ENCODE data around the gene GALM.
"Not testable (repeated sequence)": the region's sequence is repeated elsewhere in the genome, so short reads cannot be mapped to it uniquely, and the experiment has no call there.

Gene GALM

GRCh38 chr2:38743672-38744398 is 77.9 kb downstream of the GALM start:
- no peak for DNase-seq

GRCh38 chr2:38744399-38744780 is 78.5 kb downstream of the GALM start:
- DNase-seq, result peak; percentile 10

- no peak for DNase-seq
Observed at GRCh38 chr2:38745267-38745666, 79.4 kb downstream of the GALM start.

- DNase-seq, result no peak
Observed at GRCh38 chr2:38747007-38747424, 81.1 kb downstream of the GALM start.

DNA sequence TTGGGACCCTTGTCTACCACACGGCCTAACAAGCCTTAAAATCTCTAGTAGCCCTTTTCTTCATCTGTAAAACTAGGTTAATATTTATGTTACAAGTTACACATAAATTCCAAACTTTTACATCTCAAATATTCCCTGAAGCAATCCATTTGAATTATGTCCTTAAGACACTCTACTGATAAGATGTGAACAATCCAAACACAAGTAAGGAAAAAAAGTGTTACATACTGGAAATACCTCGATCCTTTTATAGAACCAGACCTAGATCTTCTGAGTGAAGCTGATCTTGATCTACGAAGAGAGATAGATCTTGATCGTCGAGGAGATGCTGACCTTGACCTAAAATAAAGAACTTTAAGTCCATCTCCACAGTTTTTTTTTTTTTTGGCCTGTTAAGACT is 81.9 kb downstream of the GALM start:
- no peak for DNase-seq

DNA sequence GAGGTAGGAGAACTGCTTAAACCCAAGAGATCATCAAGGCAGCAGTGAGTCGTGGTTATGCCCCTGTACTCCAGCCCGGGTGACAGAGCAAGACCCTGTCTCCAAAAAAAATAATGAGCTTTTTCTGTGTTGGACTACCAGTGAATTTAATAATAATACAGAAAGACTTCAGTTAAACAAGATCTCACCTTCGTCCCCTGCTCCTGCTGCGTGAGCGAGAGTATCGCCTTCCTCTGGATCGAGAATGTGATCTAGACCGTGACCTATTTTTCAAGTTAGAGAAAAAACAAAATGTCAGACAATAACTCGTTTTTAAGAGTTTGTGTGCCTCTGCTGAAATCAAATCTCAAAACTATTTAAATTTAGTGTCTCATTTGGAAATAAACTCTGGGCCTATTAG is 82.5 kb downstream of the GALM start:
- DNase-seq, result no peak

GRCh38 chr2:38748943-38749804 is 83.3 kb downstream of the GALM start:
- no peak for DNase-seq

- DNase-seq, result peak; percentile 43
Observed at GRCh38 chr2:38750011-38750890, 84.3 kb downstream of the GALM start.

DNA sequence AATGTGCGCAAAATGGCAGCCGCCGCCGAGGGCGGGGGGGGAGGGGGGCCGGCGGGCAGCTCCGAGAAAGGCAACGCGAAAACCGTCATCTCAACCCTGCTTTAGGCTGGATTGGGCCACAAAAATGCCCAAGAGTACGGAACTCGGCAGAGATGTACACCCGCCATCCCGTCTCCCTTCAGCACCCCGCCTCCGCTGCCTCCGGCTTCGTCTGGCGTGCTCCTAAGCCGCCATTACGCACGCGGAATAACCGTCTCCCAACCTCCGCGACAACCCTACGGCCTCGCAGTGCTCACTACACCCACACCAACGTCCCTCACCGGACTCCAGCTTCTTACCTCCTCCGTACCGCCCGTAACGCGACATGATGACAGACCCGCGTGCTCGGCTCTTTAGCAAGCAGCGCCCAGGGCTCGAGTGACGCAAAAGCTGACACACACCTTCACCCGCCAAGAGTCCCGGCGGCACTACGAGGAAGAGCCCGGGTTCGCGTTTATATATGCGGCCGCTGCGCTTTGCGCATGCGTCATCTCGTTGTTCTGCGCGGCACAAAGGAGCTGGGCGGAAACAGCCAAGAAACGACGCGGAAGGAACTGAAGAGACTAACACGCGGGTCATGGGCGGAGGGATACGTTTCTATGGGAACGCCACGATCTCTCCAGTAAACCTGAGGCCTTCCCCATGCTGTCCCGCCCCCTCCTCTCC is 85.1 kb downstream of the GALM start, which contains the start of gene SRSF7:
SRSF7 (minus strand) TSS at position 471 of the 705 bp plus-strand sequence; CDS start at position 366, 105 bp downstream.
- DNase-seq, result peak; percentile 98

DNA sequence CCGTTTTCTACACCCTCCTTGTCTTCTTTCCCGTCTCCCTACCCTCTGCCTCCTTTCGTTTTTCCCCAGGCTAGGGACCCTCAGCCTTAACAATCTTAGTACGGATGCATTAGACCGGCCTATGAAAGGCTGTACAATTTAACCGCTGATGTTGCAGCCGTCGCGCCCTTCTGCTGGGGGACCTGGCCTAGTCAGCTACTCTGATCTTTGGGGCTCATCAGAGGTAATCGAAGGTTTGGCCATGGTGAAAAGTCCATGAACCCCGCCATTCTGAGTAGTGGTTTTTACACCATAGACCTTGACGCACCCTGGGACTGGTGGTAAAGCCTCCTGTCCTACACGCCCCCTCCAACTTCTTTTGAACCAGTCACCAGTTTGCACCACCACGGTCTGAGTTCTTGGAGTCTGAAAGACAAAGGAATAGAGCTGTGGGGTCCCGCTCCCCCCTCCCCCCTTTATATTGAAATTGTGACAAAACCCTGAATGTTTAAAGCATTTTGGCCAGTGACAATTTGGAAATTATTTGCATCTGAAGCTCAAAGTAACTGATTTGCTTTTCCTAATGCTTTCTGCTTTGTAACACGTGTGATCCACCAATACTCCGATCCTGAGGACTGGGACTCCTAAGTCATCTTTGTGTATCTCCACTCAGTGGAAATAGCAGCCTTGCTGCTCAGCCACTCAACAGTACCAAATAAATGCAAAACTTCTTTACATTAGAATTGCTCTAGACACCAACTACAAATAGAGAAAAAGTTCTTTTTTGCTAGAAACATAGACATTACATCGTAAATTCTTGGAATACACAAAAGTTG is 85.9 kb downstream of the GALM start:
- peak; percentile 6 for DNase-seq

DNA sequence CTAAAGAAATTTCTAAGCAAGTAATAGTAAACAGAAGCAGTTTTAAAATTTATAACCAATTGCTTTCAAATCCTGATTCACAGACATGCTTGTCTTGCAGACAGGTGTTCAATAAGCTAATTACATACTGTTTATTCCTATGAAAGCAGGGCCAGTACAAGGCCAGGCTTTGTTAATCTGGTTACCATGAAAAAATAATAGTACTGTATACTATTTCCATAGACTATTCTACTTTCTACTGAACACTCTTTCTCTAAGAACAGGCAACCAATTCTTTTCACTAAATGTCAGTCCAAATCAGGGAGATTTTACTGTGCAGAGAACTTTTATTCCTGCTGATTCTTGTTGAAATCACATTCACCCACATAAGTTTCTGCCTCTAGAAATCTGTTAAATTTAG is 88.1 kb downstream of the GALM start:
- DNase-seq, result no peak

DNA sequence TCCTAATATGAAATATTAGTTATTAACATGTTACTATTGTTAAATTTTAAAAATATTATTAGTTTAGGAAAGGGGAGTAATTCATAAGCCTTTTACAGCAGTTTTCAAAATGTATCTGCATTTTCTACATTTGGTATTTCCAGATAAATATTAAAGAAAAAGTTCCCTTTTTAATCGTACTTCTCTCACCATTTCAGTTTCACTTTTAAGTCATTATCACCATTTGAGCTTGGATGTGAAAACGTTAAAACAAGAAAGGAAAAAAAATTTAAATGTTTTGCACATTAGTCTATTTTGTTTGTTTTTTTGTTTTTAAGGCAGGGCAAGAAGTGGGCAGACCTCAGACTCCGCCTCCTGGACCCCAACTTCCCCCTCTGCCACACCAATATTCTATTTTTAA is 88.6 kb downstream of the GALM start:
- DNase-seq, result peak; percentile 52

DNA sequence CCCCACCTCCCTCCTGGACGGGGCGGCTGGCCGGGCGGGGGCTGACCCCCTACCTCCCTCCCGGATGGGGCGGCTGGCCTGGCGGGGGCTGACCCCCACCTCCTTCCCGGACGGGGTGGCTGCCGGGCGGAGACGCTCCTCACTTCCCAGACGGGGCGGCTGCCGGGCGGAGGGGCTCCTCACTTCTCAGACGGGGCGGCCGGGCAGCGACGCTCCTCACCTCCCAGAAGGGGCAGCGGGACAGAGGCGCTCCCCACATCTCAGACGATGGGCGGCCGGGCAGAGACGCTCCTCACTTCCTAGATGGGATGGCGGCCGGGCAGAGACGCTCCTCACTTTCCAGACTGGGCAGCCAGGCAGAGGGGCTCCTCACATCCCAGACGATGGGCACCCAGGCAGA is 90.0 kb downstream of the GALM start:
- not testable (repeated sequence) for DNase-seq

DNA sequence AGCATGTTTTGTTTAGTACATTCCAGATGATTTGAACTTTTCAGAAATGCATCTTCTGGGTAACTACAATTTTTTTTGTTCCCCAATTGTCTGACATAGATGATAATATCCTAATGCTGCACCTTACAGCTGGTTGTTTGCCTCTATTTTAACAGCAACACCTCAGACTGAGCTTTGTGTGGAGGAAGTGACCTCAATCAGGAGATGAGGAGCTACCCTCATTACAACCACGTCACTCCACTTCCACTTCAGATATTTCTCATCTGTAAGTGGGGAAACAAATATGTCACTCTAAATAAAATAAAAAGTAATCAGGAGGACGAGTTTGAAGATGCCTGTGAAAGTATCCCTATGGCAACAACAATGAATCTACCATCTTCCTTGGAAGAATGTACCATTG is 97.3 kb downstream of the GALM start:
- DNase-seq, result peak; percentile 33

GRCh38 chr2:38763728-38764127 is 97.8 kb downstream of the GALM start:
- no peak for DNase-seq

DNA sequence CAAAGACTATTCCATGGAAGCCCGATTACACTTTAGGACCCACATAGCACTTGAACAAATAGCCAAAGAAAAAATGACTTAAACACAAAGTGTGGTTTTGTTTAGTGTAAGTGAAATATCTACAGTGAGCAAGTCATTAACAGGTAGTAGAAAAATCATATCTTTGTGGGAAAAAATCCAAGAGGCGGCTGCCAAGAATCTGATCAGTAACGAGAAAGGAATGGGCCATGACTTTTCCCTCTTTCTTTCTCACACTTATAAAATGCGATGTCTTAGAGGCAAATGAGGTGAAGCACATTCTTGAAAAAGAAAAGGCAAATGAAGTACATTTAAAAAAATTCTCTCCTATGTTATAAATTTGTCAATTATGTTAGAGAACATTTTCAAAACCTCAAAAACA is 99.2 kb downstream of the GALM start:
- no peak for DNase-seq

DNA sequence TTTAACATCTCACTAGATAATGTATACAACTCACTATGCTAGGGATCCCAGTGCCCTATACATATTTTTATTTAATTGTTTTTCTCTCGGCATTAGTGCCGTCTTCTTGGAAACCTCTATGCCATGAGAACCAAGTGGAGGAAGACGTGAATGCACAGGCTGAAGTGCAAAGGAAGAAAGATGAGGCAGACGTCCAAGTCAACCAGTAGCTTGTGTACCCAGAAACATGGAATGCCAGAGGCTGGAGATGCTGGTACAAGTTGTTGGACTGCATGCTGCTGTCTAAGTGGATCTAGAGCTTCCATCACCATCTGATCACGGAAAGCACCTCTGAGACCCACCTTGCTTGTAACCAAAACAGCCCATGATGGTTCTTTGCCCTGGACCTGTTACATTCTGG is 99.6 kb downstream of the GALM start:
- DNase-seq, result no peak

- peak; percentile 6 for DNase-seq
Observed at GRCh38 chr2:38771632-38772031, 105.7 kb downstream of the GALM start.

GRCh38 chr2:38775097-38775920 is 109.4 kb downstream of the GALM start:
- no peak for DNase-seq

DNA sequence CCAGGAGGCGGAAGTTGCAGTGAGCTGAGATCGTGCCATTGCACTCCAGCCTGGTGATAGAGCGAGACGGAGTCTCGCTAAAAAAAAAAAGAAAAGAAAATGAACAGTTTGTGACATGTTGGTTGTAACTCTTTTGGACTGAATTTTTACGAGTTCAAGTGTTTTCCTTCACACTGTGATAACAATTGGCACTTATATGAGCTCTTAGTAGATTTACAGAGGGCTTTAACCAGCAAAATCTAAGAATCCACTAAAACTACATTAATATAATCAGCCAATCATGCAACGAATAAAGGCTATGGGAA is 110.0 kb downstream of the GALM start:
- DNase-seq, result no peak

DNA sequence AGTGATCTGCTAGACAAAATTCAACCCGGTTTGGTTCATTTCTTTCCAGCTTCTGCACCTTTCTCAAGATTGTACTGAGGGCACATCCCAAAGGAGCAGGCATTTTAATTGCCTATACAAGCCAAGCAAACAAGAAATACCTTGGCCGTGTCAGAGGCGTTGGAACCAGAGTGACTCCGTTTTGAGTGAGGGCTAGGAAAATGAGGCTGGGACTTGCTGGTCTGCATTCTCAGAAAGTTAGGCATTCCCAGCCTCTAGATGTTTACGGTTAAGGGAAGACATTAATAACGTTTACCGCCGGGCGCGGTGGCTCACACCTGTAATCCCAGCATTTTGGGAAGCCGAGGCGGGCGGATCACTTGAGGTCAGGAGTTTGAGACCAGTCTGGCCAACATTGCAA is 110.6 kb downstream of the GALM start:
- DNase-seq, result no peak
